ENCODE measurements around the gene SPINT2. TPM values are rescaled to one million over a fixed set of nuclear protein-coding genes. Genes with fewer than 3 reads are reported as not detected.
"Not testable (repeated sequence)": the region's sequence is repeated elsewhere in the genome, so short reads cannot be mapped to it uniquely, and the experiment has no call there.

Gene SPINT2
- total RNA-seq, 1 experiment from 2014 or later = 1,023 TPM

- H3K36me3 Mint-ChIP-seq (ENCODE audit: insufficient read depth, unreplicated experiment) = peaks cover 8% of the 10 kb centered on the region
- intact Hi-C loops (cut with micrococcal nuclease; ENCODE audit: unreplicated experiment) = no loop called here
- no TSS peak for BruUV-seq (replicated peaks)
- H3K27me3 Mint-ChIP-seq (ENCODE audit: unreplicated experiment) = peaks cover 77% of the 10 kb centered on the region
- peaks cover 12% of the 10 kb centered on the region for H3K4me1 Mint-ChIP-seq (ENCODE audit: low read depth, unreplicated experiment)
- no peaks in the 10 kb centered on the region for H3K9me3 Mint-ChIP-seq (ENCODE audit: low read depth, unreplicated experiment)
- H3K27ac Mint-ChIP-seq (ENCODE audit: unreplicated experiment) = no peak overlapping the region
- peak overlapping the region; percentile 67 for H3K4me3 Mint-ChIP-seq (ENCODE audit: low read depth, unreplicated experiment)
- TF ChIP-seq, protein P1, sequence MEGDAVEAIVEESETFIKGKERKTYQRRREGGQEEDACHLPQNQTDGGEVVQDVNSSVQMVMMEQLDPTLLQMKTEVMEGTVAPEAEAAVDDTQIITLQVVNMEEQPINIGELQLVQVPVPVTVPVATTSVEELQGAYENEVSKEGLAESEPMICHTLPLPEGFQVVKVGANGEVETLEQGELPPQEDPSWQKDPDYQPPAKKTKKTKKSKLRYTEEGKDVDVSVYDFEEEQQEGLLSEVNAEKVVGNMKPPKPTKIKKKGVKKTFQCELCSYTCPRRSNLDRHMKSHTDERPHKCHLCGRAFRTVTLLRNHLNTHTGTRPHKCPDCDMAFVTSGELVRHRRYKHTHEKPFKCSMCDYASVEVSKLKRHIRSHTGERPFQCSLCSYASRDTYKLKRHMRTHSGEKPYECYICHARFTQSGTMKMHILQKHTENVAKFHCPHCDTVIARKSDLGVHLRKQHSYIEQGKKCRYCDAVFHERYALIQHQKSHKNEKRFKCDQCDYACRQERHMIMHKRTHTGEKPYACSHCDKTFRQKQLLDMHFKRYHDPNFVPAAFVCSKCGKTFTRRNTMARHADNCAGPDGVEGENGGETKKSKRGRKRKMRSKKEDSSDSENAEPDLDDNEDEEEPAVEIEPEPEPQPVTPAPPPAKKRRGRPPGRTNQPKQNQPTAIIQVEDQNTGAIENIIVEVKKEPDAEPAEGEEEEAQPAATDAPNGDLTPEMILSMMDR (IDR thresholded peaks at IDR 0.05; ENCODE audit: unreplicated experiment) = no peak
- CTCF ChIA-PET = interaction anchor here (0.6 kb wide), 1 partner anchor 156 kb away, joined by 3 read pairs; no protein-coding TSS in a partner anchor
- no peak for DNase-seq
Measured at GRCh38 chr19:38228491-38229439, 35.6 kb upstream of the SPINT2 start.

- Mint-ChIP-seq H3K36me3 (ENCODE audit: insufficient read depth, unreplicated experiment) (peaks cover under 1% of the 10 kb centered on the region), H3K4me1 (ENCODE audit: low read depth, unreplicated experiment) (peaks cover 12% of the 10 kb centered on the region), H3K9me3 (ENCODE audit: low read depth, unreplicated experiment) (no peaks in the 10 kb centered on the region), H3K27ac (ENCODE audit: unreplicated experiment) (no peak overlapping the region), H3K4me3 (ENCODE audit: low read depth, unreplicated experiment) (peak overlapping the region; percentile 67), H3K27me3 (ENCODE audit: unreplicated experiment) (peaks cover 70% of the 10 kb centered on the region)
- peak; percentile 85 for DNase-seq
- CTCF ChIA-PET = interaction anchor here (0.6 kb wide), 1 partner anchor 155 kb away, joined by 3 read pairs; no protein-coding TSS in a partner anchor
- TF ChIP-seq, protein P1 (IDR thresholded peaks at IDR 0.05; ENCODE audit: unreplicated experiment) = no peak
- intact Hi-C loops (cut with micrococcal nuclease; ENCODE audit: unreplicated experiment) = no loop called here
- no TSS peak for BruUV-seq (replicated peaks)
Measured at GRCh38 chr19:38229585-38230073, 34.7 kb upstream of the SPINT2 start.

DNA sequence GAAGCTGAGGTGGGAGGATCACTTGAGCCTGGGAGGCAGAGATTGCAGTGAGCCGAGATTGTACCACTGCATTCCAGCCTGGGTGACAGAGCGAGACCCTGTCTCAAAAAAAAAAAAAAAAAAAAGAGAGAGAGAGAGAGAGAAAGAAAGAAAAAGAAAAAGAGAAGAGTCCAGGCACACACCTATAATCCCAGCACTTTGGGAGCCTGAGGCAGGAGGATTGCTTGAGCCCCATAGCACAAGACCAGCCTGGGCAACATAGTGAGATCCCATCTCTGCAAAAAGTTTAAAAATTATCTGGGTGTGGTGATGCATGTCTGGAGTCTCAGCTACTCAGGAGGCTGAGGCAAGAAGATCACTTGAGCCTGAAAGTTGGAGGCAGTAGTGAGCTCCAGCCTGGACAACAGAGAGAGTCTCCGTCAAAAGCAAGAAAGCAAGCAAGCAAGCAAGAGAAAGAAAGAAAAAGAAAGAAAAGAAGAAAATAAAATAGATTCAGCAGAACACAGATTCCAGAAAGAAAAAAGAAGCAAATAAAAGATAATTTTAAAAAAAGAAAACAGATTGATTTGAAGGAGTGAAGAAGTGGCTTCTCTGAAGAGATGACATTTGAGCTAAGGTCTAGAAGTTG, 33.8 kb upstream of the SPINT2 start:
- CTCF ChIA-PET; DNase-seq; BruUV-seq (replicated peaks); intact Hi-C loops (cut with micrococcal nuclease; ENCODE audit: unreplicated experiment); H3K4me3 Mint-ChIP-seq (ENCODE audit: low read depth, unreplicated experiment); H3K27ac Mint-ChIP-seq (ENCODE audit: unreplicated experiment); H3K9me3 Mint-ChIP-seq (ENCODE audit: low read depth, unreplicated experiment); H3K36me3 Mint-ChIP-seq (ENCODE audit: insufficient read depth, unreplicated experiment): not testable (repeated sequence)
- Mint-ChIP-seq H3K27me3 (ENCODE audit: unreplicated experiment) (peaks cover 70% of the 10 kb centered on the region), H3K4me1 (ENCODE audit: low read depth, unreplicated experiment) (peaks cover 12% of the 10 kb centered on the region)

GRCh38 chr19:38231918-38232317, 32.5 kb upstream of the SPINT2 start:
- TF ChIP-seq, protein P1 (IDR thresholded peaks at IDR 0.05; ENCODE audit: unreplicated experiment) = no peak
- no peak overlapping the region for H3K4me3 Mint-ChIP-seq (ENCODE audit: low read depth, unreplicated experiment)
- no peaks in the 10 kb centered on the region for H3K36me3 Mint-ChIP-seq (ENCODE audit: insufficient read depth, unreplicated experiment)
- peaks cover 58% of the 10 kb centered on the region for H3K27me3 Mint-ChIP-seq (ENCODE audit: unreplicated experiment)
- no peaks in the 10 kb centered on the region for H3K9me3 Mint-ChIP-seq (ENCODE audit: low read depth, unreplicated experiment)
- intact Hi-C loops (cut with micrococcal nuclease; ENCODE audit: unreplicated experiment) = no loop called here
- CTCF ChIA-PET = interaction anchor here (0.5 kb wide), 1 partner anchor 158 kb away, joined by 3 read pairs; no protein-coding TSS in a partner anchor
- no peak overlapping the region for H3K27ac Mint-ChIP-seq (ENCODE audit: unreplicated experiment)
- BruUV-seq (replicated peaks) = no TSS peak
- peaks cover 5% of the 10 kb centered on the region for H3K4me1 Mint-ChIP-seq (ENCODE audit: low read depth, unreplicated experiment)
- no peak for DNase-seq
